Endothelial cell (in vitro differentiated cells): ENCODE data around the gene CFI. TPM values are rescaled to one million over a fixed set of nuclear protein-coding genes. Genes with fewer than 3 reads are reported as not detected.

ENCODE experiments used
- DNase-seq: peaks from one replicate; pipeline ENCODE4 v3.0.0; 2021; ENCODE audit warnings: low spot score
- H3K27ac Mint-ChIP-seq: one replicate; pipeline ENCODE4 v1.8.0; 2021; ENCODE audit warnings: mixed read lengths, inconsistent platforms; ENCODE audit not compliant: unreplicated experiment
- H3K27me3 Mint-ChIP-seq: one replicate; pipeline ENCODE4 v1.8.0; 2021; ENCODE audit warnings: mild to moderate bottlenecking, moderate library complexity, mixed read lengths, inconsistent platforms; ENCODE audit not compliant: unreplicated experiment
- H3K36me3 Mint-ChIP-seq: one replicate; pipeline ENCODE4 v1.8.0; 2021; ENCODE audit warnings: mild to moderate bottlenecking, low read depth, mixed read lengths, inconsistent platforms; ENCODE audit not compliant: unreplicated experiment
- H3K4me1 Mint-ChIP-seq: one replicate; pipeline ENCODE4 v1.8.0; 2021; ENCODE audit warnings: mild to moderate bottlenecking, mixed read lengths, inconsistent platforms; ENCODE audit not compliant: unreplicated experiment
- H3K4me3 Mint-ChIP-seq: one replicate; pipeline ENCODE4 v1.8.0; 2021; ENCODE audit warnings: mild to moderate bottlenecking, mixed read lengths, inconsistent platforms; ENCODE audit not compliant: unreplicated experiment
- H3K9me3 Mint-ChIP-seq: one replicate; pipeline ENCODE4 v1.8.0; 2021; ENCODE audit warnings: mixed read lengths, inconsistent platforms; ENCODE audit not compliant: unreplicated experiment
- CTCF ChIP-seq: fragments of 200-600 bp; sonication (generic); IDR thresholded peaks from one replicate; pipeline ENCODE4 v1.5.0; 2021; ENCODE audit warnings: antibody characterized with exemption; ENCODE audit not compliant: unreplicated experiment
- total RNA-seq: library from RNA; stranded (reverse); fragmentation: NEBNext Ultra II Directional; extraction: Animal tissue kit (Norgen Biotek cat#: 25700); gene quantifications from one replicate; pipeline ENCODE4 v1.2.1, GENCODE V29; 2021; ENCODE audit not compliant: unreplicated experiment

Gene CFI
- total RNA-seq, 1 donor from 2014 or later = 2.6 TPM

GRCh38 chr4:109728385-109728784 lies 73.4 kb downstream of the CFI start:
- DNase-seq = no peak
- Mint-ChIP-seq H3K4me1 (peaks cover 15% of the 10 kb centered on the region), H3K36me3 (peaks cover under 1% of the 10 kb centered on the region), H3K27me3 (peaks cover 3% of the 10 kb centered on the region), H3K4me3 (peak overlapping the region; percentile 92), H3K9me3 (no peaks in the 10 kb centered on the region), H3K27ac (no peak overlapping the region)
- no peak for TF ChIP-seq CTCF

GRCh38 chr4:109723110-109723509 lies 78.7 kb downstream of the CFI start:
- Mint-ChIP-seq H3K27me3 (no peaks in the 10 kb centered on the region), H3K4me1 (peaks cover 4% of the 10 kb centered on the region), H3K36me3 (peaks cover 14% of the 10 kb centered on the region), H3K27ac (no peak overlapping the region), H3K9me3 (no peaks in the 10 kb centered on the region), H3K4me3 (no peak overlapping the region)
- TF ChIP-seq CTCF = no peak
- no peak for DNase-seq

GRCh38 chr4:109722357-109722756 lies 79.4 kb downstream of the CFI start:
- H3K27me3 Mint-ChIP-seq = no peaks in the 10 kb centered on the region
- H3K4me1 Mint-ChIP-seq = no peaks in the 10 kb centered on the region
- no peaks in the 10 kb centered on the region for H3K9me3 Mint-ChIP-seq
- TF ChIP-seq CTCF = no peak
- DNase-seq = no peak
- H3K27ac Mint-ChIP-seq = no peak overlapping the region
- no peak overlapping the region for H3K4me3 Mint-ChIP-seq
- H3K36me3 Mint-ChIP-seq = peaks cover 20% of the 10 kb centered on the region

- H3K9me3 Mint-ChIP-seq = no peaks in the 10 kb centered on the region
- no peak overlapping the region for H3K4me3 Mint-ChIP-seq
- no peak overlapping the region for H3K27ac Mint-ChIP-seq
- no peaks in the 10 kb centered on the region for H3K27me3 Mint-ChIP-seq
- H3K36me3 Mint-ChIP-seq = peaks cover 31% of the 10 kb centered on the region
- no peaks in the 10 kb centered on the region for H3K4me1 Mint-ChIP-seq
- no peak for DNase-seq
- no peak for TF ChIP-seq CTCF
Measured at GRCh38 chr4:109721033-109721432, 80.8 kb downstream of the CFI start.

- DNase-seq = no peak
- Mint-ChIP-seq H3K4me1 (no peaks in the 10 kb centered on the region), H3K36me3 (peaks cover 33% of the 10 kb centered on the region), H3K4me3 (no peak overlapping the region), H3K27me3 (no peaks in the 10 kb centered on the region), H3K27ac (no peak overlapping the region), H3K9me3 (no peaks in the 10 kb centered on the region)
- no peak for TF ChIP-seq CTCF
Measured at GRCh38 chr4:109719604-109720003, 82.2 kb downstream of the CFI start.
